Vagina (tissue), 2 donors: Measurements from ENCODE around the gene NTM.

Experiments used
- POLR2A ChIP-seq, 2 donors: fragments of 450-650 bp; IDR thresholded peaks; one replicate each; pipeline ENCODE4 v1.6.1; 2017; ENCODE audit warnings: antibody characterized with exemption in 2 of 2, mild to moderate bottlenecking in 2 of 2, moderate library complexity in 2 of 2
- TF ChIP-seq, protein P1 (sequence below), 3 experiments: fragments of 450-650 bp in 2 of 3; fragments of 200-600 bp in 1 of 3; sonication (generic) in 1 of 3; IDR thresholded peaks; one replicate each; pipeline ENCODE4 v1.5.1; 2017 to 2019; ENCODE audit warnings: antibody characterized with exemption in 3 of 3, mild to moderate bottlenecking in 2 of 3, moderate library complexity in 2 of 3

DNA sequence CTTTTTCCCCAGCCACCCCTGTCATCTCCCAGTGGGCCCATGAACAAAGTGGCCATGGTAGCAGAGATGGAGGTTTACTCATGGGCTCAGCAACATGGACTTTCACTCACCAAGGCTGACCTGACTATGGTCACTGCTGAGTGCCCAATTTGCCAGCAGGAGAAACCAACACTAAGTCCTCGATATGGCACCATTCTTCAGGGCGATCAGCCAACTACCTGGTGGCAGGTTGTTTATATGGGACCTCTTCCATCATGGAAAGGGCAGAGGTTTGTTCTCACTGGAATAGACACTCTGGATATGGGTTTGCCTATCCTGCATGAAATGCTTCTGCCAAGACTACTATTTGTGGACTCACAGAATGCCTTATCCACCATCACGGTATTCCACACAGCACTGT is 1009.1 kb downstream of the NTM start:
- TF ChIP-seq, protein P1, sequence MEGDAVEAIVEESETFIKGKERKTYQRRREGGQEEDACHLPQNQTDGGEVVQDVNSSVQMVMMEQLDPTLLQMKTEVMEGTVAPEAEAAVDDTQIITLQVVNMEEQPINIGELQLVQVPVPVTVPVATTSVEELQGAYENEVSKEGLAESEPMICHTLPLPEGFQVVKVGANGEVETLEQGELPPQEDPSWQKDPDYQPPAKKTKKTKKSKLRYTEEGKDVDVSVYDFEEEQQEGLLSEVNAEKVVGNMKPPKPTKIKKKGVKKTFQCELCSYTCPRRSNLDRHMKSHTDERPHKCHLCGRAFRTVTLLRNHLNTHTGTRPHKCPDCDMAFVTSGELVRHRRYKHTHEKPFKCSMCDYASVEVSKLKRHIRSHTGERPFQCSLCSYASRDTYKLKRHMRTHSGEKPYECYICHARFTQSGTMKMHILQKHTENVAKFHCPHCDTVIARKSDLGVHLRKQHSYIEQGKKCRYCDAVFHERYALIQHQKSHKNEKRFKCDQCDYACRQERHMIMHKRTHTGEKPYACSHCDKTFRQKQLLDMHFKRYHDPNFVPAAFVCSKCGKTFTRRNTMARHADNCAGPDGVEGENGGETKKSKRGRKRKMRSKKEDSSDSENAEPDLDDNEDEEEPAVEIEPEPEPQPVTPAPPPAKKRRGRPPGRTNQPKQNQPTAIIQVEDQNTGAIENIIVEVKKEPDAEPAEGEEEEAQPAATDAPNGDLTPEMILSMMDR (IDR thresholded peaks at IDR 0.05) = no peak
- no peak for TF ChIP-seq POLR2A (IDR thresholded peaks at IDR 0.05)
